Daoy (cell line): Measurements from ENCODE around the gene HCN2. TPM values are rescaled to one million over a fixed set of nuclear protein-coding genes. Genes with fewer than 3 reads are reported as not detected.

Experiments
- DNase-seq: peaks from one replicate; pipeline ENCODE4 v3.0.0-alpha.2; 2015; ENCODE audit warnings: low read depth
- total RNA-seq: library from RNA; depleted of rRNA; stranded (reverse); fragments of >200 nt; shearing (Covaris generic); gene quantifications from 2 replicates; pipeline ENCODE4 v1.2.3, GENCODE V29; 2014

HCN2 gene
- total RNA-seq, 1 experiment from 2014 or later, result 0.97 TPM

DNA sequence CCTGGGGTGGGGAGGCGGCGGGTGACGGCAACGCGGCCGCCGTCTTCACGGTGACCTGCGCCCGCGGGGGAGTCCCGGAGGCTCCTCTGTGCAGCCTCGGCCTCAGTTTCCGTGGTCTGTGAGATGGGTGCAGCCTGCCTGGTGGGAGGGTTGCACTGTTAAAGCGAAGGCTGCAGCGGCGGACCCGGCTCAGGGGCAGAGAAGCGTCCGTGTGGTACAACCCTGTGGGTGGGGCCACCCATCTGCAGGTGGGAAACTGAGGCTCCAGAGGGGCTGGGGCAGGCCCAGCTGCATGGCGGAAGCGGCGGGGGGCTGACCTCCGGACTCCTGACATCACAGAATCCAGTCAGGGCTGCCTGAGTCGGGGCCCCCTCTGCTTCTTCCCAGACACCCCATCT lies 50.5 kb downstream of the HCN2 start:
- no peak for DNase-seq

- DNase-seq, result no peak
These were observed 51.0 kb downstream of the HCN2 start for GRCh38 chr19:640606-641189.

- no peak for DNase-seq
These were observed 52.0 kb downstream of the HCN2 start for GRCh38 chr19:641702-642101.

DNA sequence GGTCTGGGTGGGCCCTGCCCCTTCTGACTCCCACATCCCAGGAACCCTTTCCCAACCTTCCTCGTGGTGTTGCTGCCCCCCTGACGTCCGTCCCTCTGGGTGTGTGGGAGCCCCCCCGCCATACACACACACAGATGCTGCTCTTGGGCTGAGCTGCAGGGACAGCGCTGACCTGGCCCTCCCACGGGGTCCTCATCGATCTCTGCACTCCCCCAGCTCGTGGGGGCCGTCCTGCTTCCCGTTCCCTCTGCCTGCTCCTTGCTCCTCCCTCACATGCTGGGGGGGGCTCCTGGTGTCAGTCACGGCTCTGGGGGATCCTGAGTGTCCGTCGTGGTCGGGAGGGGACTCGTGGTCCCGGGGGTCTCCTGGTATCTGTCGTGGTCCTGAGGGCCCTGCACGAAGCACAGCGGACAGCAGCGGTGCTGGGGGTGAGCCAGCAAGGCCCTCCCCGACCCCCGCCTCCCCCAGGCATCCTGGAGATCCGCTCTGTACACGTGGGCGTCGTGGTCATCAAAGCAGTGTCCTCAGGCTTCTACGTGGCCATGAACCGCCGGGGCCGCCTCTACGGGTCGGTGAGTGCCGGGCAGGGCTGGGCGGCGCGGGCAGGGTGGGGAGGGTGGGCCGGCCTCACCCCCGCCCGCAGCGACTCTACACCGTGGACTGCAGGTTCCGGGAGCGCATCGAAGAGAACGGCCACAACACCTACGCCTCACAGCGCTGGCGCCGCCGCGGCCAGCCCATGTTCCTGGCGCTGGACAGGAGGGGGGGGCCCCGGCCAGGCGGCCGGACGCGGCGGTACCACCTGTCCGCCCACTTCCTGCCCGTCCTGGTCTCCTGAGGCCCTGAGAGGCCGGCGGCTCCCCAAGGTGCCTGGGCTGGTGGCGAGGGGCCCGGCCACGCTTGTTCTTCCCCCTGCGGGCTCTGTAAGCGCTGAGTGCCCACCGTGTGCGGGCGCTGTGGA lies 53.4 kb downstream of the HCN2 start:
- DNase-seq, result no peak

DNA sequence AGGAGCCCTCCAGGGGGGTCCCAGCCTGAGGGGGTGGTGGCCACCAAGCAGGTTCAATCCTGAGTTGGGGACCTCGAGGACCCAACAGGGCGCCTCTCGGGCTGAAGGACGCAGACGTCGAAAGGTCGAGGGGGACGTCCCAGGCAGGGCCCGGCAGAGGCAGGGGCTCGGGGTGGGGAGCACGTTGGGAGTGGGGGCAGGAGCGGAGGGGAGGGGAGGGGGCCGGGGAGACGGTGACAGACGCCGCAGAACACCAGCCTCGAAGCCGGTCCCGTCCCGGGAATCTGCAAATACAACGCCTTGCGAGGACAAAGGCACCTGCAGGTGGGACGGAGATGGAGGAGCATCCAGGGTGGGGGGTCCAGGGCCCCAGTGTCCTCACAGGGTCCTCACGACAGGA lies 54.1 kb downstream of the HCN2 start:
- DNase-seq, result no peak

DNA sequence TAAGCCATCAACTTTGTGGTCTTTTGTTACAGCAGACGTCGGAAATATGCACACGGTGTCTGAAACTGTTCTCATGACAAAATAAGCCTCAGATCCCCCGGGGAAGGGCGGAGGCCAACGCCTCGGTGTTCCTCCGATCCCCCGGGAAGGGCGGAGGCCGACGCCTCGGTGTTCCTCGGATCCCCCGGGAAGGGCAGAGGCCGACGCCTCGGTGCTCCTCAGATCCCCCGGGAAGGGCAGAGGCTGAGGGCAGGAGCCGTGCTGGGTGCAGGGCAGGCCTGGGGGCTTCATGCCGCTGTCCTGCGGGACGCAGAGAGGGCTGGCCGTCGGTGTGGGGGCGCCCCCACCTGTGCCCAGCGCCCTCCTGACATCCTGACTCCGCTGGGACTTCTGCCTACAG lies 54.7 kb downstream of the HCN2 start:
- no peak for DNase-seq

- no peak for DNase-seq
These were observed 55.1 kb downstream of the HCN2 start for GRCh38 chr19:644789-645188.

GRCh38 chr19:645912-646778 lies 56.5 kb downstream of the HCN2 start:
- no peak for DNase-seq

- DNase-seq, result no peak
These were observed 57.3 kb downstream of the HCN2 start for GRCh38 chr19:646779-647565.

DNA sequence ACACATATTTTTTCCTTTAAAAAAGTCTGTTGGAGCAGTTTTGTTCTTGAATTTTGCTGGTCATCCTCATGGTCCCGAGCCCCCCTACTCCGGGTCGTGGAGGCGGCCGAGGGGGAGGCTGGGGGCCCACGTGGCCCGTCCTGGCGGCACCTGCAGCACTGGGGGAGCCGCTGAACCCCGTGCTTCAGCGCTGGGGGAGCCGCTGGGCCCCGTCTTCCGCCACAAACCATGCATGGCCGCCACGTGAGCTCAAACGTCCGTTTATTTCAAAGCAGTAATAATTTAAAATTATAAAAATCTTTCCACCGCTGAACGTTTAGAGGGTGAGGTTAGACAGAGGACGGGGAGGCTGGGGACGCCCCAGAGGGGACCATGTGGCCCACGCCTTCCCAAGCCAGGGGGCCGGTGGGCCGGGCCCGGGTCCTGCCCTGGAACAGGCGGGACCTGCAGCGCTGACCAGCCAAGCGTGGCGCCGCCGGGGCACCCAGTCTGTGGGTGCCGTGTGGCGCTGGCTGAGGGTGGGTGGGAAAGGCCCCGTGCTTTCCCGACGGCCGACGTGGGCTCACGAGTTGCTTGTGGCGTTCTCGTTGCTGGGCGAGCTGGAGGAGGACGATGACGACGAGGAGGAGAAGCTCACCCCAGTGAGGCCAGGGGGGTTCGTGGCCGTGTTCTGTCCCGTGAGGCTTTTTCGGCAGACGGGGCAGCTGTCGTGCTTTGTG lies 58.0 kb downstream of the HCN2 start:
- DNase-seq, result no peak

GRCh38 chr19:648305-648704 lies 58.6 kb downstream of the HCN2 start:
- no peak for DNase-seq

GRCh38 chr19:648904-649801 lies 59.5 kb downstream of the HCN2 start:
- DNase-seq, result no peak

GRCh38 chr19:650121-650520 lies 60.4 kb downstream of the HCN2 start:
- no peak for DNase-seq

GRCh38 chr19:651114-651818 lies 61.6 kb downstream of the HCN2 start:
- DNase-seq, result no peak

GRCh38 chr19:651991-652390 lies 62.3 kb downstream of the HCN2 start:
- no peak for DNase-seq

GRCh38 chr19:652467-653389 lies 63.0 kb downstream of the HCN2 start:
- no peak for DNase-seq

DNA sequence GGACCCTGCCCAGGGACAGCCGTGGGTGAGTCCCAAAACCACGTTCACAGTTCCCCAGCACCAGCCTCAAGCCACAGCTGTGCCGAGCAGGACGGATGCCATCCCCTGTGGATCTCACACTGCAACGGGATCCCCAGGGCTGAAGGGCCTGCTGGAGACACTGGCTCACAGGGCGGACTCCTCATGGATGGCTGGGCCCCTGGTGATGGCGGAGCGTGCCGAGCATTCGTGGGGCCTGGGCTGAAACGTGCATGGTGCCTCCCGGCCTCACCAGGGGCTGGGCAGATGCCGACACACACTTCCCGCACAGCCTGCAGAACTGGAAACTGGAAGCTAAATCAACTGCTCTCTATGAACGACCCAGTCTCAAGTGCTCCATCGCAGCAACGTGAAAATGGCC lies 63.7 kb downstream of the HCN2 start:
- DNase-seq, result no peak

DNA sequence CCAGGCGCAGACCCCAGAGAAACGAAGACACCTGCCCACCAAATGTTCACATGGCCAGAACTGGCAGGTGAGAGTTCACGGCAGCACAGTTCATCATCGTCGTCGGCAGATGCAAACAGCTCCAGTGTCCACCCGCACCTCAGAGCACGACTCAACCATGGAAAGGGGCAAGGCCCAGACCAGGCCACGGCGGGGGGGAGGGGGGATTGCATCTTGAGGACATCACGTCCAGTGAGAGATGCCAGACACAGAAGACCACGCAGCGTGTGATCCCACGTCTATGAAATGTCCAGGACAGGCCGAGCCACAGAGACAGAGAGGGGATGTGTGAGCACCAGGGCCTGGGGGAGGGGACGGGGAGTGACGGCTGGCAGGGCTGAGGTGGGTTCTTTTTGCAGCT lies 66.0 kb downstream of the HCN2 start:
- no peak for DNase-seq
